Astrocyte of the spinal cord (primary cell): ENCODE data around the gene H1-8.

Source experiments
- DNase-seq: peaks from one replicate; pipeline ENCODE4 v3.0.0; 2011; ENCODE audit warnings: low read depth, low spot score
- H3K4me3 ChIP-seq: 2 replicates; pipeline ENCODE4 v1.5.1; 2011; ENCODE audit warnings: low read depth, mild to moderate bottlenecking, low read length, moderate library complexity
- CTCF ChIP-seq: IDR thresholded peaks from 2 replicates; pipeline ENCODE4 v1.5.1; 2012; ENCODE audit warnings: low read depth, mild to moderate bottlenecking, low read length, inconsistent platforms
- in situ Hi-C: cut with HindIII; loops from 2 replicates; pipeline ENCODE4 v1.10.0; 2017; ENCODE audit warnings: low sequenced_read_pairs

H1-8 gene

GRCh38 chr3:129596194-129597086 lies 53.5 kb downstream of the H1-8 start:
- no peak overlapping the region for H3K4me3 ChIP-seq
- TF ChIP-seq CTCF, result no peak
- peak; percentile 93 for DNase-seq
- in situ Hi-C loops, result no loop called here

GRCh38 chr3:129597087-129597999 lies 54.4 kb downstream of the H1-8 start:
- H3K4me3 ChIP-seq, result no peak overlapping the region
- TF ChIP-seq CTCF, result no peak
- in situ Hi-C loops, result no loop called here
- DNase-seq, result peak; percentile 69

- in situ Hi-C loops, result no loop called here
- TF ChIP-seq CTCF, result no peak
- DNase-seq, result no peak
- no peak overlapping the region for H3K4me3 ChIP-seq
Measured at GRCh38 chr3:129598000-129598381, 55.0 kb downstream of the H1-8 start.

GRCh38 chr3:129598484-129598883 lies 55.5 kb downstream of the H1-8 start:
- no peak overlapping the region for H3K4me3 ChIP-seq
- no peak for DNase-seq
- TF ChIP-seq CTCF, result no peak
- in situ Hi-C loops, result no loop called here

GRCh38 chr3:129599073-129599472 lies 56.1 kb downstream of the H1-8 start:
- no peak overlapping the region for H3K4me3 ChIP-seq
- no peak for DNase-seq
- TF ChIP-seq CTCF, result no peak
- in situ Hi-C loops, result no loop called here

- peak; percentile 77 for DNase-seq
- H3K4me3 ChIP-seq, result no peak overlapping the region
- in situ Hi-C loops, result no loop called here
- no peak for TF ChIP-seq CTCF
Measured at GRCh38 chr3:129599607-129600006, 56.6 kb downstream of the H1-8 start.
